Stimulated activated CD4-positive, alpha-beta T cell treated with anti-CD3 and anti-CD28 coated beads, TNF-alpha, amount 100 ng/mL, for 48 hours (primary cell): ENCODE data around the gene SCGN.

Experiments
- DNase-seq, 3 donors: peaks; one replicate each; pipeline ENCODE4 v3.0.0-alpha.2; 2020; ENCODE audit warnings: low read depth in 3 of 3

The SCGN gene

DNA sequence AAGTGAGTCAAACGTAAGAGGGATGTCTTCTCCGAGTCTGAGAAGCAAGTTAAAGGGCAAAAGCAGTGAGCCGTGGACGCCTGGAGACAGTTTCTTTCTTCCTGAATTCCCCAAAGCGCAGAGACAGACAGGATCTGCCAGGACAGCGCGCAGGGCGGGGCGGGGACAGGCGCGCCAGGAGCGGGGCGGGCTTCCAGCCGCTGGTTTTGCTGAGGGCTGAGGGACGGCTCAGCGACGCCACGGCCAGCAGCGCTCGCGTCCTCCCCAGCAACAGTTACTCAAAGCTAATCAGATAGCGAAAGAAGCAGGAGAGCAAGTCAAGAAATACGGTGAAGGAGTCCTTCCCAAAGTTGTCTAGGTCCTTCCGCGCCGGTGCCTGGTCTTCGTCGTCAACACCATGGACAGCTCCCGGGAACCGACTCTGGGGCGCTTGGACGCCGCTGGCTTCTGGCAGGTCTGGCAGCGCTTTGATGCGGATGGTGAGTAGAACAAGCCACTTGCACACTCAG is at the start of gene SCGN:
TSS of gene SCGN (plus strand) at position 209 of the 509 bp plus-strand sequence. CDS start at position 398, 189 bp downstream.
- peak; percentile 10 to 40 (median 22) for DNase-seq

- DNase-seq = no peak
These were observed 49.4 kb upstream of the SCGN start for GRCh38 chr6:25602674-25602982.

- DNase-seq = no peak
These were observed 48.8 kb upstream of the SCGN start for GRCh38 chr6:25603251-25603650.

DNA sequence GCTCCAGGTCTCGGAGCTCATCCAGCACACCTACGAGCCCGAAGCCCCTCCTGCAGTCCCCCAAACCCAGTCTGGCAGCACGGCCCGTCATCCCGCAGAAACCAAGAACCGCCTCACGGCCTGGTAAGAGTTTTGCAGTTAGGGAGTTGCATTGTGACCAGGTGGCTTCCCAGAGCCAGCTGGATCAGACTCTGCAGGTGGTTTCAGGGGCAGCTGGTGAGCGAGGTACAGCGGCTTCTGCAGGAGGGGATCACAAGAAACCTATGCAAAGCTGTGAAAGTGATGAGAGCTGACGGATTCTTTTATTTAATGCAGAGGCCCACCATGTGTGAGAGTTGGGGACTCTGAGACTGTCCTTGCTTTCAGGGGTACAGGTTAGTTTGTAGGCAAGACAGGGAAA is 45.9 kb upstream of the SCGN start:
- DNase-seq = no peak

DNA sequence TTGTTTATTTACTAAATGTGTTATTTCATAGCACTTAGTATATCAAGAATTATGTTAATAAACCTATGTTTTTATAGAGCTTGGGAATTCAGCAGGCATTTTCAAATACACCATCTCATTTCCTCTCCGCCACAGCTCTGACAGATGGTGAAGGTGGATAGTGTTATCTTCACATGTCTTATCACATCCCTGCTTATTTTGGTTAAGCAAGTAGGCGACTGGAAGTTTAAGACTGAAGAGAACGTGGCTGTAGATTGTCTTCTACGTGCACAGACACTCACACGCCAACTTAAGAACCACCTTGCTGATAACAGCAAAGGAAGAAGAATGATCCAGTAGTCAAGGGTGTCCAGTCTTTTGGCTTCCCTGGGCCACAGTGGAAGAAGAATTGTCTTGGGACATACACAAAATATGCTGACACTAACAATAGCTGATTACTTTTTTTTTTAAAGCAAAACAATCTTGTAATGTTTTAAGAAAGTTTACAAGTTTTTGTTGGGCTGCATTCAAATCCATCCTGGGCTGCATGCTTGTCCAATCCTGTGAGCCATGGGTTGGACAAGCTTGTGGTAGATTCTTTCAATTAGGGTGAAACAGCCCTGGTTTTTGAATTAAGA is 43.3 kb upstream of the SCGN start:
- DNase-seq = no peak

GRCh38 chr6:25612666-25613065 is 39.3 kb upstream of the SCGN start:
- DNase-seq = no peak

DNA sequence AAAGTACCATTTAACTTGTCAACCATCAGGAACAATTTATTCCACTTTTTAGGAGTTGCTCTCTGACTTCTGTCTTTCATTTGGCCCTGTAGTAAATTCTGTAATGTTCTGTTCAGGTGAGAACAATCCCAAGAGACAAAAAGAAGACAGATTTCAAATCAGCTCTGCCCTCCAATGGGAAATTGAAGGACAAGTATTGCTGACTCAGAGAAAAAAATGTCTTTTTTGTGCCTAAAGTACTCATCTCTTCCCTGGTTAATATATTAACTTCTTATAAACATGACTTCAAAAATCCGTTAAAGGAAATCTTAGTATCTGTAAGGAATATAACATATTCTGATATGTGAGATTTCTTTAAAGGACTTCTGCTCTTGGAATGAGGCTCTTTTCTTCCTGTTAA is 38.6 kb upstream of the SCGN start:
- DNase-seq = no peak

DNA sequence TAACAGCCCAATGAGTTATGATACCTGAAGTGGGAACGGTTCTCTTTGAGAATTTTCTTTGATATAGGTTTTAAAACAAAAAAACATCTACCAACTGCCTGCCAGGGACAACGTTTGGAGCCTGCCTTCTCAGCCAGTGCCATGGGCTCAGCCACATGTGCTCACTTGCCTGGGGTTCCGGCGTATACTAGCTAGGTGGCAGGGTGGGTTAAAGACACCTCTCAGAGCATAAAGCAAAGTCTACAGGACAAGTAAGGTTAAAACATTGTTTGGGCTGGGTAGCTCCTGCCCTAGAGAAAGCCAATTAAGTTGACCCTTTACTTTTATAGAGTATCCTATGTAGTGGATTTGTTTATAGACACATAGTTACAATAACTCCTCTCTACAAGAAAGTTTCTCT is 38.0 kb upstream of the SCGN start:
- DNase-seq = no peak

DNA sequence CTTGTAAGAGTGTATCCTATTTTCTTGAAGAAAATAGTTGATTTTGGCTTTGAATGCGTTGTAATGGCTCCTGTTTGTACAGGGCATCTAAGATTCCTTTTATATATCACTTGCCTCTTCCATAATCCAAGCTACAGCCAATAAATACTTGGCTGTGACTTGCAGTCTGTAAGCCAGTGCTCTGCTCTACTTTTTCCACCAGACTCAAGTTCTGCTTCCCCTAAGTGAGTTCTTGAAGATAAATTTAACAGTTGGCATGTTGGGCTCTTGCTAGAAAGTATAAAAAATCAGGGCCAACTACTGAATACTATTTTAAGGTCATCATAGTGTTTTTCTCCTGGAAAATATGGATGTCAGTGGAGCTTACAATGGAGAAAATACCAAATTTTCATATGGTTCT is 36.5 kb upstream of the SCGN start:
- DNase-seq = no peak

DNA sequence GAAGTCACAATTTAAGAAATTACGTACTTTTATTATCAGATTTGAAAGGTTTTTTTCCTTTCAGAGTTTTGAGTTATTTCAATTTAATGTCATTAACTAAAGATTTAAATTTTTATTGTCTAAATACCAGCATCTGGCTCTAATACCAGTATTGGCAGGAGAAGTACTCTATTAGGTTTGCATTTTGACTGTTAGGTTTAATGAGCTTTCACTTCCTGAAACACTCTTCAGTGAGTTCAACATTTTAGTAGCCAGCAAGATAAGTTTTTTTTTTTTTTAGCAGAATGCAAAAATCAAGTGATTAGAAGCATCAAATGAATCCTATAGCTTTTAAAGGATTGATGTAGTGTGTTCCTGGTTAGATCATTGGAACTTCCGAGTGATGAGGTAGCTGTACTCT is 34.0 kb upstream of the SCGN start:
- DNase-seq = no peak

DNA sequence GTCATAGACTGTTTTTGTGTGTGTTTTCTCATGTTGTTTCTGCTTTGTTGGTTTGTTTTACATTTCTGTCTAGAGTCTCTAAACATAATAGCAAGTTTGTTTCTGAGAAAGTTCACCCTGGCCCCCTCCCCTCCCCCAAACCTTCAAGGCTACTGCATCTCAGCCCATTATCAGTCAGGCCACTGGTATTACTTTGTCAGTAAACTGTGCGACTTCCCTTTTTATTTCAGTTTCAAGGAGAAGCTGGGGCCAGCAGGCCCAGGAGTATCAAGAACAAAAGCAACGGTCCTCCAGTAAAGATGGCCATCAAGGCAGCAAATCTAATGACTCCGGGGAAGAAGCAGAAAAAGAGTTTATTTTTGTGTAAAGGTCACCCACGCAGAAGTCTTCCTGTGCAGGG is 32.8 kb upstream of the SCGN start:
- no peak for DNase-seq

DNA sequence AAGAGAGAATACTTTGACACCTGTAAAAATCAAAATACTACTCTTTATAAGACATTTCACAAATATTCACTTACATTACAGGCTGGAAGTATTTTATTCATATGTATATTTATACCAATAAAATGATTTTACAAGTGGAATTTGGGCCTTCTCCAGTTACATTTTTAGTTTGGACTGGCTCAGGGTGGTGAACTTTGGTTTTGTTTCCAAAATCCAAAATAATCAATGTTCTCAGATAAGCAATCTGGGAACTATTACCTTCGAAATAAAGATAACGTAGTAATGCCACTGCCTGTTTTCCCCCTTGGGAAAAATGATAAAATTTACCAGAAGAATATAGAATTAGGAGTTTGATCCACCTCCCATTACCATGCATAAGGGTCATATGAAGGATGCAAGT is 31.6 kb upstream of the SCGN start:
- DNase-seq = no peak

DNA sequence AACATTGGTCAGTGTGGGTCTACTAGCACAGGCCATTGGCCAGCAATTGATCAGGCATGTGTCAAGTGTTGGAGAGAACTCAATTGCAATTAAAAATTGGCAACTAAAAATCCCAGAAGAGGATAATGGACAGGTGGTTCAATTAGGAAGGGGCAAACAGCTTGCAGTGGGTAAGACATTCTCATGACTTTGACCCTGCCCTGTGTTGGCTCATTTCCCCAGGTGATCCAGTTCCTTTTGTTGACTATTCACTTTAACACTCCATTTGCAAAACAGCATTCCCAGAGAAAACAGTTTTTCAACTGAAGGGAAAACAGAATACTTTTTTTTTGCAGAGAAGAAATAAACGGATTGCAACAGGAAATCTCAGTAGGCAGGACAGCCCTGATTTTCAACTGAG is 28.9 kb upstream of the SCGN start:
- DNase-seq = no peak

GRCh38 chr6:25623879-25624278 is 28.1 kb upstream of the SCGN start:
- no peak for DNase-seq

DNA sequence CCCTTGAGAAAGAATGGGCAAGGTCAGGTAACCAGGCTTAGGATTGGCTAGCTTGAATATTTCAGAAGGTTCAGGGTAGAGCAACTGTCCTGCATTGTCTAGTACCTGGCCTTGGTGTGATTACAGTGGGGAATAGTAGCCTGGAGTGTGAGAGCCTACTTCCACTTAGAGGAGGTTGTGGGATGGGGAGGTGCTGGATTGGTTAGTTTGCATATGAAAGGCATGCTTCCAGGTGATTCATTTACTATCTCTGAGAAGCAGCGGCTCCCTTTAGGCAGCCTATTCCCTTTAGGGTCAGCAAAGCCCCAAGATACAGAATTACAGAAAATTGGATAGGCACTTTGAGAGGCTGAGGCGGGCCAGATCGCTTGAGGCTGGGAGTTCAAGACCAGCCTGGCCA is 25.0 kb upstream of the SCGN start:
- no peak for DNase-seq

DNA sequence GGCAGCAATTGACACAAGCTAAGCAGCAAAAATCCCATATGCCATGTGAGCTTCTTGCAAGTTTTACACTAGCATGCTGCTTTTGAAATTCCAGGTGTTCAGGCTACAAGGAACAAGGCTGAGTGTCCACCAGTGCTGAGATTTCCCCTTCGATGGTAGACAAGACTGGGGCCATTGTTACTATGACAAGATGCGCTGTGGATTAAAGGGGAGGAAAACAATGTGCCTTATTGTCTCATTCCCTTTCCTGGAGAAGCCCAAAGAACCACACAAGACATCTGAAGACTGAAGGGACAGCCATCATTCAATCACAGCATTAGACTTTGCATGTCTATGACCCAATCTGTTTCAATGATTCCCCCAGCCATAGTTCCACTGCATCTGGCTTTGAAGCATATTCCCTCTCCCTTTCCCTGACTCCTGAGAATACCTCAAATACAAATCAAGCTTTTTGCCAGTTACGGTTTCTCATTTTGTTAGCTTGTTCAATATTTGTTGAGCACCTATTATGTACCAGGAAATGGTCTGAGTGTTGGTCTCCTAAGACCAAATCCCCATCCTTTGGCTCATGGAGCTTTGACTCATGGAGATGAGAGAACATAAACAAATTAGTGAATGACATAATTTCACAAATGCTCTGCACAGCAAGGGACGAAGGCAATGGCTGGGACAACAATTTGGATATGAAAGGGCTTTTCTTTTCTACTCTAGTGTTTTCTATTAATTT is 23.4 kb upstream of the SCGN start:
- DNase-seq = no peak

DNA sequence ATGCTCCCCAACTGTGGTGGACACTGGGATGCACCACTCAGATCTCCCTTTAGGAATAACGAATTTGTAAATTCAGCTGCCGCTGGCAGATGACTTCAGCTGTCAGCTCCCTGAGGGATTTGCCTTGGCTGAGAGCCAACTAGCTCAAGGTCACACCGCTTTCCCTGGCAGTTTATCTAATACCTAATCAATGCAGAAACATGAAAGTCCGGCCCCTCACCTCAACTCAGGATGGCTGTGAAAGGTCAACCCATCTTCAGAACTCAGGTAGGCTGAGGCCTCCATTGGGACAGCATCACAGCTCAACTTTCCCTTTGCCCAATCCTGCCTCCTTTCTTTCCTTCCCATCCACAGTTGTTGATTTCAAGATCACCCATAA is 22.8 kb upstream of the SCGN start:
- no peak for DNase-seq

GRCh38 chr6:25630508-25631278 is 21.3 kb upstream of the SCGN start:
- no peak for DNase-seq

GRCh38 chr6:25635886-25636317 is 16.1 kb upstream of the SCGN start:
- no peak for DNase-seq

- no peak for DNase-seq
These were observed 14.8 kb upstream of the SCGN start for GRCh38 chr6:25637211-25637610.

DNA sequence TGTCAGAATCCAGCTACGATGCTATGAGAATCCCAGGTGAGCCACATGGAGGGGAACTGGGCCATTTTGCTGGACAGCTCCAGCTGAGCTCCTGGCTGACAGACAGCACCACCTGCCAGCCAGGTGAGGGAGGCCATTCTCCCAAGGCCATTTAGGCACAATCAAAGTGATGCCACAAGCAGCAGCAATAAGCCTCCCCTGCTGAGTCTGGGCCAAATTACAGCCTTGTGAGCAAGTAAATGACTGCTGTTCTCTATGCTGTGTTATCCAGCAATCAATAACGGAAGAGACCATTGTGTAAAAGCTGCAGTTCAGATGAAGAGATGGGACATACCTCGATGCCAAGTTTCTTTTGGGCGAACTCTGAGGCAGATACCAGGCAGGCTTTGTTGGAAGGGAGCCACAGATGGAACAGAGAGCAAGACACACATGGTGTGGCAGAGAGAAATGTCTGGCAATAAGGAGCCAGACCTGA is 14.0 kb upstream of the SCGN start:
- DNase-seq = no peak

GRCh38 chr6:25639653-25640052 is 12.4 kb upstream of the SCGN start:
- DNase-seq = no peak

GRCh38 chr6:25640446-25640845 is 11.6 kb upstream of the SCGN start:
- DNase-seq = no peak
